Gastrocnemius medialis (tissue), 4 donors: ENCODE measurements around the gene HIRIP3. TPM values are rescaled to one million over a fixed set of nuclear protein-coding genes. Genes with fewer than 3 reads are reported as not detected.
A peak's percentile ranks its signal among the peaks of the same experiment; 100 is the strongest.

Experiments used
- ATAC-seq, 2 donors: fragments of 150-250 bp; one replicate each; pipeline ENCODE4 v1.9.1; 2016
- DNase-seq, 2 donors: peaks; one replicate each; pipeline ENCODE4 v3.0.0-alpha.2; 2019
- H3K27ac ChIP-seq, 4 donors: fragments of 200-600 bp; sonication (generic); 1 replicate in 1 of 4; 2 replicates in 3 of 4; pipeline ENCODE4 v1.5.1; 2016 to 2018; ENCODE audit warnings: mild to moderate bottlenecking in 2 of 4, moderate library complexity in 1 of 4
- H3K27me3 ChIP-seq, 3 donors: fragments of 200-600 bp; sonication (generic) in 2 of 3; 1 replicate in 1 of 3; 2 replicates in 2 of 3; pipeline versions ENCODE4 v1.5.1 to v1.6.0; 2016 to 2019; ENCODE audit warnings: mild to moderate bottlenecking in 1 of 3, moderate library complexity in 1 of 3
- H3K36me3 ChIP-seq, 2 donors: fragments of 200-600 bp; sonication (generic) in 1 of 2; one replicate each; pipeline ENCODE4 v1.5.1; 2017 to 2018
- H3K4me1 ChIP-seq, 2 donors: fragments of 200-600 bp; sonication (generic) in 1 of 2; one replicate each; pipeline ENCODE4 v1.5.1; 2016 to 2017; ENCODE audit warnings: mild to moderate bottlenecking in 2 of 2
- H3K4me3 ChIP-seq, 4 donors: fragments of 200-600 bp; sonication (generic) in 3 of 4; 1 replicate in 1 of 4; 2 replicates in 3 of 4; pipeline ENCODE4 v1.5.1; 2016 to 2019; ENCODE audit warnings: mild to moderate bottlenecking in 2 of 4
- H3K9me3 ChIP-seq, 3 donors: fragments of 200-600 bp; sonication (generic) in 2 of 3; 1 replicate in 1 of 3; 2 replicates in 2 of 3; pipeline ENCODE4 v1.5.1; 2016 to 2019
- POLR2A ChIP-seq, 2 donors: fragments of 450-650 bp; IDR thresholded peaks; one replicate each; pipeline ENCODE4 v1.6.1; 2017; ENCODE audit warnings: antibody characterized with exemption in 2 of 2, mild to moderate bottlenecking in 2 of 2, moderate library complexity in 2 of 2
- in situ Hi-C, 4 donors: fragments of 200-750 bp; cut with MboI; loops; one replicate each; pipeline versions ENCODE4 v1.15.0 to v1.8.0; 2017; ENCODE audit warnings: low sequenced_read_pairs in 4 of 4
- intact Hi-C: fragments of 100-400 bp; cut with DNase I; formaldehyde crosslinking; loops from one replicate; pipeline ENCODE4 v1.15.1; 2023; ENCODE audit warnings: low total_unique reads
- total RNA-seq, 4 donors: library from RNA; depleted of rRNA; stranded (reverse); fragments of >200 nt; gene quantifications; one replicate each; pipeline versions ENCODE4 v1.1.0 to v1.2.3, GENCODE V29; 2016
- TF ChIP-seq, protein P1 (sequence below), 5 experiments: fragments of 450-650 bp in 3 of 5; fragments of 200-600 bp in 2 of 5; sonication (generic) in 2 of 5; IDR thresholded peaks in 4 of 5; conservative IDR thresholded peaks in 1 of 5; 1 replicate in 4 of 5; 2 replicates in 1 of 5; pipeline ENCODE4 v1.5.1; 2016 to 2019; ENCODE audit warnings: antibody characterized with exemption in 5 of 5, mild to moderate bottlenecking in 3 of 5, moderate library complexity in 3 of 5

HIRIP3 gene
- total RNA-seq, 4 donors from 2014 or later: 13.5 to 25.6 (median 17.2) TPM

DNA sequence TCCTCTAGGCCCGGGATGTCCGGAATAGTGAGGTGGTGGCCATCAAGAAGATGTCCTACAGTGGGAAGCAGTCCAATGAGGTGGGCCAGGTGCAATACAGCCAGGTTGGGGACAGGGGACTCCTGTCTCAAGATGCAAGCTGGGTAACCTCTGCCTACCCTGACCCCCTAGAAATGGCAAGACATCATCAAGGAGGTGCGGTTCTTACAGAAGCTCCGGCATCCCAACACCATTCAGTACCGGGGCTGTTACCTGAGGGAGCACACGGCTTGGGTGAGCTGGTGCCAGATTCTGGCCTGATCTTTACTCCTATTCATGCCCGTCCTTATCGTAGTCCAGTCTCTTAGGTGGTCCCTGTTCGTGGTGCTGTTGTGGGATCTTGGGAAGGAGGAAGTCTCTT, 17.3 kb downstream of the HIRIP3 start:
- Histone ChIP-seq H3K27me3 (no peaks in the 10 kb centered on the region), H3K9me3 (no peaks in the 10 kb centered on the region), H3K36me3 (peaks cover 0 to 52% of the 10 kb centered on the region in 2 donors), H3K4me3 (peak overlapping the region in 1 of 4 donors; percentile 97), H3K27ac (peak overlapping the region; percentile 13 to 100 (median 96)), H3K4me1 (peaks cover 26% of the 10 kb centered on the region in 2 donors)
- DNase-seq: no peak
- intact Hi-C loops (loop anchor here (5.0 kb wide), 1 partner anchor 166 kb away; the partner anchor contains the start of gene PRRT2), in situ Hi-C loops (loop anchor here in 1 of 4 donors (10.0 kb wide), 1 partner anchor 53 kb away; the partner anchor contains the start of gene KCTD13)
- TF ChIP-seq POLR2A (IDR thresholded peaks at IDR 0.05): no peak
- TF ChIP-seq, protein P1, sequence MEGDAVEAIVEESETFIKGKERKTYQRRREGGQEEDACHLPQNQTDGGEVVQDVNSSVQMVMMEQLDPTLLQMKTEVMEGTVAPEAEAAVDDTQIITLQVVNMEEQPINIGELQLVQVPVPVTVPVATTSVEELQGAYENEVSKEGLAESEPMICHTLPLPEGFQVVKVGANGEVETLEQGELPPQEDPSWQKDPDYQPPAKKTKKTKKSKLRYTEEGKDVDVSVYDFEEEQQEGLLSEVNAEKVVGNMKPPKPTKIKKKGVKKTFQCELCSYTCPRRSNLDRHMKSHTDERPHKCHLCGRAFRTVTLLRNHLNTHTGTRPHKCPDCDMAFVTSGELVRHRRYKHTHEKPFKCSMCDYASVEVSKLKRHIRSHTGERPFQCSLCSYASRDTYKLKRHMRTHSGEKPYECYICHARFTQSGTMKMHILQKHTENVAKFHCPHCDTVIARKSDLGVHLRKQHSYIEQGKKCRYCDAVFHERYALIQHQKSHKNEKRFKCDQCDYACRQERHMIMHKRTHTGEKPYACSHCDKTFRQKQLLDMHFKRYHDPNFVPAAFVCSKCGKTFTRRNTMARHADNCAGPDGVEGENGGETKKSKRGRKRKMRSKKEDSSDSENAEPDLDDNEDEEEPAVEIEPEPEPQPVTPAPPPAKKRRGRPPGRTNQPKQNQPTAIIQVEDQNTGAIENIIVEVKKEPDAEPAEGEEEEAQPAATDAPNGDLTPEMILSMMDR (IDR thresholded peaks at IDR 0.05 in 4 of 5, conservative IDR thresholded peaks at IDR 0.05 in 1 of 5): no peak
- no peak for ATAC-seq

- TF ChIP-seq, protein P1 (IDR thresholded peaks at IDR 0.05 in 4 of 5, conservative IDR thresholded peaks at IDR 0.05 in 1 of 5): no peak
- intact Hi-C loops (loop anchor here (5.0 kb wide), 1 partner anchor 165 kb away; the partner anchor contains the start of gene PRRT2), in situ Hi-C loops (loop anchor here in 1 of 4 donors (10.0 kb wide), 1 partner anchor 52 kb away; the partner anchor contains the start of gene KCTD13)
- DNase-seq (no peak), ATAC-seq (no peak)
- Histone ChIP-seq H3K4me3 (peak overlapping the region; percentile 90 to 99 (median 94)), H3K9me3 (no peaks in the 10 kb centered on the region), H3K4me1 (peaks cover 26 to 28% of the 10 kb centered on the region in 2 donors), H3K27ac (peak overlapping the region in 3 of 4 donors; percentile 94 to 100 (median 98)), H3K36me3 (peaks cover 0 to 43% of the 10 kb centered on the region in 2 donors), H3K27me3 (no peaks in the 10 kb centered on the region)
Measured at GRCh38 chr16:29977063-29977825, 18.2 kb downstream of the HIRIP3 start.

GRCh38 chr16:29975811-29976511, 19.5 kb downstream of the HIRIP3 start:
- Histone ChIP-seq H3K4me1 (peaks cover 26 to 28% of the 10 kb centered on the region in 2 donors), H3K9me3 (no peaks in the 10 kb centered on the region), H3K4me3 (peak overlapping the region; percentile 90 to 99 (median 94)), H3K36me3 (peaks cover 0 to 30% of the 10 kb centered on the region in 2 donors), H3K27me3 (no peaks in the 10 kb centered on the region), H3K27ac (peak overlapping the region; percentile 94 to 100 (median 98))
- DNase-seq (no peak), ATAC-seq (no peak)
- intact Hi-C loops (loop anchor here (5.0 kb wide), 1 partner anchor 164 kb away; the partner anchor contains the start of gene PRRT2), in situ Hi-C loops (loop anchor here in 1 of 4 donors (10.0 kb wide), 1 partner anchor 51 kb away; the partner anchor contains the start of gene KCTD13)
- TF ChIP-seq, protein P1 (IDR thresholded peaks at IDR 0.05 in 4 of 5, conservative IDR thresholded peaks at IDR 0.05 in 1 of 5): no peak
- no peak for TF ChIP-seq POLR2A (IDR thresholded peaks at IDR 0.05)

DNA sequence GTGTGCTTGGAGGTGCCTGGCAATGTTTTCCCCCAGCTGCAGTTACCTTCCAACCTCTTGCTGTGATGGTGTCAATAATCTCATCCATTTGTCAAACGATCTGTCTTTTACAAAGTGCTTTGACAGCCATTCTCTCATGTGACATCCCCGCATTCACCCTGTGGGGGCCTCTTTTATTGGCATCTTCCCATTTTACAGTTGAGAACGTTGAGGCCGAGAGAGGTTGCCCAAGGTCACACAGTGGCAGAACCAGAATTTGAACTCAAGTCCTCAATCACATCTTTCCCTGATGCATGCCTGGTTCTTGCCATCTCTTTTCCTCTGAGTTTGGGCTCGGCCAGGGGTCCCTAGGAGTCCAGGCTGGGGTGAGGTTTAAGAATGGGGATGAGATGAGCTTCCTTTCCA, 20.3 kb downstream of the HIRIP3 start:
- Histone ChIP-seq H3K27ac (peak overlapping the region; percentile 94 to 100 (median 98)), H3K9me3 (no peaks in the 10 kb centered on the region), H3K4me1 (peaks cover 26 to 28% of the 10 kb centered on the region in 2 donors), H3K4me3 (peak overlapping the region; percentile 90 to 99 (median 94)), H3K27me3 (no peaks in the 10 kb centered on the region), H3K36me3 (peaks cover 0 to 22% of the 10 kb centered on the region in 2 donors)
- ATAC-seq (no peak), DNase-seq (no peak)
- in situ Hi-C loops: loop anchor here in 1 of 4 donors (10.0 kb wide), 1 partner anchor 50 kb away; the partner anchor contains the start of gene KCTD13
- no peak for TF ChIP-seq POLR2A (IDR thresholded peaks at IDR 0.05)
- intact Hi-C loops: loop anchor here (5.0 kb wide), 1 partner anchor 163 kb away; the partner anchor contains the start of gene PRRT2
